ENCODE results near the gene ARCN1. TPM values are rescaled to one million over a fixed set of nuclear protein-coding genes. Genes with fewer than 3 reads are reported as not detected.
A peak's percentile ranks its signal among the peaks of the same experiment; 100 is the strongest.
"Not testable (repeated sequence)": the region's sequence is repeated elsewhere in the genome, so short reads cannot be mapped to it uniquely, and the experiment has no call there.

The ARCN1 gene
- total and polyA plus RNA-seq, 12 donors, result 42.6 to 274 (median 104) TPM

DNA sequence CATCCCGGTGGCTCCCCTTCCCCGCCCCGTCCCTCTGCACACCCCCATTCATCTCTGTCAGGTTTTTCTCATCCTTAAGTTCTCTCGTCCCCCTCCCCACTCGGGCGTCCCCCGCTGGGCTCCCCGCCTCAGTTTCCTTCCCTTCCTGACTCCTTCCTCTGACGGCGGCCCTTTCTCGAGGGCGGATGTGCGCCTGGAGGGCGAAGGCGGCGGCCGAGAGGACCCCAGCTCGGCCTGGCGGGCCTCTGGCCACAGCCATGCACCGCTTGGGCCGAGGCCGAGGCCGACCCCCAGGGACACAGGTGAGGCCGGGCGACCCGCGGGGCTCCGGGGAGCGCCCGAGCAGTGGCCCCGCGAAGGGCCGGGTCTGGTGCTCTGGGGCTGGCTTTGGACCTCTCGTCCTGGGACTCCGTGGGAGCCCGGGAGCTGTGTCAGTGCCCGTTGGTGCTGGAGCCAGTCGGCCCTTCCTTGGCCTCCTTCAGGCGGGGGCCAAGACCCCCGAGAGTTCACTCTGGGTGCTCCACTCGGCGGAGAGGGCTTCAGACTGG, 38.1 kb downstream of the ARCN1 start:
- Histone ChIP-seq H3K27ac (peak overlapping the region in 4 of 5 donors; percentile 28 to 92 (median 67)), H3K4me1 (replicated peaks in 1 of 2) (peaks cover 5 to 39% of the 10 kb centered on the region in 2 donors), H3K4me3 (peak overlapping the region in 3 of 4 donors; percentile 6 to 76 (median 29)), H3K27me3 (no peaks in the 10 kb centered on the region), H3K36me3 (replicated peaks in 1 of 2) (peaks cover 0 to 13% of the 10 kb centered on the region in 2 donors), H3K9me3 (replicated peaks in 1 of 3) (no peaks in the 10 kb centered on the region)
- DNase-seq, result peak in 3 of 7 donors; percentile 19 to 54 (median 20)
- intact Hi-C loops (cut with DNase I), result no loop called here
- no peak for TF ChIP-seq POLR2A (IDR thresholded peaks at IDR 0.05)
- TF ChIP-seq, protein P1, sequence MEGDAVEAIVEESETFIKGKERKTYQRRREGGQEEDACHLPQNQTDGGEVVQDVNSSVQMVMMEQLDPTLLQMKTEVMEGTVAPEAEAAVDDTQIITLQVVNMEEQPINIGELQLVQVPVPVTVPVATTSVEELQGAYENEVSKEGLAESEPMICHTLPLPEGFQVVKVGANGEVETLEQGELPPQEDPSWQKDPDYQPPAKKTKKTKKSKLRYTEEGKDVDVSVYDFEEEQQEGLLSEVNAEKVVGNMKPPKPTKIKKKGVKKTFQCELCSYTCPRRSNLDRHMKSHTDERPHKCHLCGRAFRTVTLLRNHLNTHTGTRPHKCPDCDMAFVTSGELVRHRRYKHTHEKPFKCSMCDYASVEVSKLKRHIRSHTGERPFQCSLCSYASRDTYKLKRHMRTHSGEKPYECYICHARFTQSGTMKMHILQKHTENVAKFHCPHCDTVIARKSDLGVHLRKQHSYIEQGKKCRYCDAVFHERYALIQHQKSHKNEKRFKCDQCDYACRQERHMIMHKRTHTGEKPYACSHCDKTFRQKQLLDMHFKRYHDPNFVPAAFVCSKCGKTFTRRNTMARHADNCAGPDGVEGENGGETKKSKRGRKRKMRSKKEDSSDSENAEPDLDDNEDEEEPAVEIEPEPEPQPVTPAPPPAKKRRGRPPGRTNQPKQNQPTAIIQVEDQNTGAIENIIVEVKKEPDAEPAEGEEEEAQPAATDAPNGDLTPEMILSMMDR (IDR thresholded peaks at IDR 0.05), result no peak
- WGBS, 4 donors, result 42 to 49% (median 47%) methylated on average over 21 to 42 of the region's 42 CpGs

DNA sequence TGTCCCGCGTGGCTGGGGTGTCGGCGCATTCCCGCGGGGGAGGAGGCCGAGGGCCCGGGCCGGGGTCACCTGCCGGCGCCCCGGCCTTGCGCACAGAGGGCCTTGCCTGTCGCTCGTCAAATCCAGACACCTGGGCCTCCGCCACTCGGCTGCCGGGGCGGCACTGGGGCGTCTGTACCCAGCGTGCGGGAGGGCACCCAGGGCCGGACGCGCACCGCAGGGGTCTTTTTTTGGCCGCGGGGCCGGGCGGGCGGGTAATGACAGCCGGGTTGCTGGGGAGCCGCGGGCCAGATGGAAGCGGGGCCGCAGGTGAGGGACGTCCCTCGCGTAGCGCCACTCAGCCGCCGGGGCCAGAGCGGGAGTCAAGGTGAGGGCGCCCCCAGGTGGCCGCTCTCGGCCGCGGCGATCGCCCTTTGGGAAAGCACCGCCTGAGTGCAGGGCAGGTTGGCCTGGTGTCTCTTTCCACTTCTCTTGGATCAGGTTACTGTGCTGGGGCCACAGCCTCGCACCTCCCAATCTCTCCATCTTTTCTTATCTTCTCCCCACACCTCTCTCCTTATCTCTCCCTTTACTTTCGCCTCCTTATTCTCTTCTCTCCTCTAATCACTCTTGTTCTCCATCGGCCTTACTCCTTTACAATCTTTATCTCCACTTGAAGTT, 38.7 kb downstream of the ARCN1 start:
- Histone ChIP-seq H3K4me1 (replicated peaks in 1 of 2) (peaks cover 5 to 34% of the 10 kb centered on the region in 2 donors), H3K27me3 (no peaks in the 10 kb centered on the region), H3K4me3 (peak overlapping the region in 3 of 4 donors; percentile 6 to 76 (median 29)), H3K9me3 (replicated peaks in 1 of 3) (no peaks in the 10 kb centered on the region), H3K27ac (peak overlapping the region in 4 of 5 donors; percentile 28 to 92 (median 67)), H3K36me3 (replicated peaks in 1 of 2) (peaks cover 0 to 19% of the 10 kb centered on the region in 2 donors)
- TF ChIP-seq, protein P1 (IDR thresholded peaks at IDR 0.05), result peak; percentile 39 to 83 (median 72)
- no peak for TF ChIP-seq POLR2A (IDR thresholded peaks at IDR 0.05)
- intact Hi-C loops (cut with DNase I), result no loop called here
- peak; percentile 59 to 92 (median 82) for DNase-seq
- WGBS, 4 donors, result 8 to 14% (median 10%) methylated on average over 12 to 54 of the region's 54 CpGs

DNA sequence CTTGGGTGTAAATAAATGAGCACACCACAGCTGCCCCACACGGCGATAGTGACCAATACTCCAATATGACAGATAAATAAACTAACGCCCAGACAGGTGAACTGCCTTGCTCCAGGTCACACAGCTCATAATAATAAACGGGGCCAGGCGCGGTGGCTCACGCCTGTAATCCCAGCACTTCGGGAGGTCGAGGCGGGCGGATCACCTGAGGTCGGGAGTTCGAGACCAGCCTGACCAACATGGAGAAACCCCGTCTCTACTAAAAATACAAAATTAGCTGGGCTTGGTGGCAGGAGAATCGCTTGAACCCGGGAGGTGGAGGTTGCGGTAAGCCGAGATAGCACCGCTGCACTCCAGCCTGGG, 39.2 kb downstream of the ARCN1 start:
- H3K27ac ChIP-seq, result peak overlapping the region in 2 of 5 donors; percentile 78 to 92
- intact Hi-C loops (cut with DNase I); H3K27me3 ChIP-seq: not testable (repeated sequence)

DNA sequence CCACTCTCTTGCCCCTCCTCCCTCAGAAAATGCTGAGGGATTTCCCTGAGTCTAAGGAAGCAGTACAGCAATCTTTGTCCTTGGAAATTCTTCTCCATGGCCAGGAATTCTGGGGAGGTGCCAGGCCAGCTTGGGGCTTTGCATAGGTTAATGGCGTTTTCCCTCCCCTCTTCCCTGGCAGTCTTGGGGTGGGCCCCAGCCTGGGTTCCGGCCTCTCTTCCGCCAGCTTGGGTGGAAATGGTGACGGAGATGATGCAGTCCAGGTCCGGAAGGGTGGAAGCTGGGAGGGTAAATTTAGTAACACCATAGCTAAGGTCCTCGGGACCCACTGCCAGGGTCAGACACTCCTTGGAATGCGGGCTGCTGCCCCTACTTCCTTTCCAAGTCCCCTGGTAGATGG, 40.2 kb downstream of the ARCN1 start:
- intact Hi-C loops (cut with DNase I), result no loop called here
- peaks cover 0 to 25% of the 10 kb centered on the region in 2 donors for H3K36me3 ChIP-seq (replicated peaks in 1 of 2)
- WGBS, 4 donors, result 33 to 58% (median 38%) methylated on average over 1 to 7 of the region's 7 CpGs
- H3K4me1 ChIP-seq (replicated peaks in 1 of 2), result peaks cover 5 to 29% of the 10 kb centered on the region in 2 donors
- peak in 3 of 7 donors; percentile 26 to 73 (median 58) for DNase-seq
- peak overlapping the region in 2 of 5 donors; percentile 60 to 70 for H3K27ac ChIP-seq
- TF ChIP-seq POLR2A (IDR thresholded peaks at IDR 0.05), result no peak
- TF ChIP-seq, protein P1 (IDR thresholded peaks at IDR 0.05), result no peak
- H3K9me3 ChIP-seq (replicated peaks in 1 of 3), result no peaks in the 10 kb centered on the region
- no peaks in the 10 kb centered on the region for H3K27me3 ChIP-seq
- H3K4me3 ChIP-seq, result no peak overlapping the region

More for the DNA sequence above, 39.2 kb downstream of the ARCN1 start:
- peaks cover 0 to 24% of the 10 kb centered on the region in 2 donors for H3K36me3 ChIP-seq (replicated peaks in 1 of 2)
- H3K9me3 ChIP-seq (replicated peaks in 1 of 3), result not testable (repeated sequence)
- peak overlapping the region in 1 of 4 donors; percentile 76 for H3K4me3 ChIP-seq
- peak in 2 of 7 donors; percentile 11 to 54 for DNase-seq
- WGBS, 4 donors, result 67 to 79% (median 76%) methylated on average over 19 of the region's 19 CpGs
- peaks cover 5 to 30% of the 10 kb centered on the region in 2 donors for H3K4me1 ChIP-seq (replicated peaks in 1 of 2)
